Measurements from ENCODE around the gene EPHB4.

GRCh38 chr7:100859856-100860255, 32.5 kb upstream of the EPHB4 start:
- TF ChIP-seq CTCF (IDR thresholded peaks at IDR 0.05) (no peak), POLR2AphosphoS5 (IDR thresholded peaks at IDR 0.05) (no peak)

Measured in breast epithelium (tissue), 3 donors.